K562 (cell line): ENCODE results near the gene PDLIM4. TPM values are rescaled to one million over a fixed set of nuclear protein-coding genes. Genes with fewer than 3 reads are reported as not detected.

Experiments
- ATF4 ChIP-seq: fragments of 450-650 bp; formaldehyde crosslinking; IDR thresholded peaks from 2 replicates; pipeline ENCODE4 v1.4.0; 2022; ENCODE audit warnings: mild to moderate bottlenecking, moderate library complexity
- CC2D1A ChIP-seq: fragments of 450-650 bp; IDR thresholded peaks from 2 replicates; pipeline ENCODE4 v1.6.1; 2017; ENCODE audit warnings: mild to moderate bottlenecking
- CGGBP1 ChIP-seq: fragments of 250-450 bp; sonication (Bioruptor Pico); IDR thresholded peaks from 2 replicates; pipeline ENCODE4 v1.9.0; 2021; ENCODE audit warnings: mild to moderate bottlenecking
- ESRRB ChIP-seq: fragments of 250-450 bp; sonication (Bioruptor Pico); IDR thresholded peaks from 2 replicates; pipeline ENCODE4 v1.5.0; 2020; ENCODE audit warnings: mild to moderate bottlenecking, moderate library complexity, borderline replicate concordance
- FOSL1 ChIP-seq: fragments of 200-800 bp; sonication (Bioruptor generic); conservative IDR thresholded peaks from 2 replicates; pipeline ENCODE4 v1.6.1; 2016; ENCODE audit warnings: missing genetic modification characterization, missing compliant biosample characterization
- FOXK1 ChIP-seq: sonication (generic); formaldehyde crosslinking; IDR thresholded peaks from 2 replicates; pipeline ENCODE4 v1.8.0; 2022; ENCODE audit warnings: missing genetic modification reagents, mild to moderate bottlenecking, borderline replicate concordance
- FOXO4 ChIP-seq: fragments of 450-650 bp; formaldehyde crosslinking; IDR thresholded peaks from 2 replicates; pipeline ENCODE4 v1.4.0; 2020; ENCODE audit warnings: mild to moderate bottlenecking, moderate library complexity
- GTF2F1 ChIP-seq: IDR thresholded peaks from 2 replicates; pipeline ENCODE4 v1.6.1; 2011; ENCODE audit warnings: low read depth, low read length, improper control_type of control experiment
- HDAC1 ChIP-seq, 2 experiments: fragments of 450-650 bp; IDR thresholded peaks; 2 replicates each; pipeline ENCODE4 v1.6.1; 2016 to 2017; ENCODE audit warnings: inconsistent platforms in 1 of 2, mild to moderate bottlenecking in 1 of 2, moderate library complexity in 1 of 2
- HNRNPK ChIP-seq: fragments of 200-400 bp; formaldehyde crosslinking; IDR thresholded peaks from one replicate; pipeline ENCODE4 v1.6.1; 2018; ENCODE audit warnings: mild to moderate bottlenecking, low read depth, low read length; ENCODE audit not compliant: poor library complexity, severe bottlenecking
- NFE2L1 ChIP-seq: fragments of 450-650 bp; IDR thresholded peaks from 2 replicates; pipeline ENCODE4 v1.6.1; 2016; ENCODE audit warnings: missing genetic modification characterization, low read depth, mild to moderate bottlenecking, missing compliant biosample characterization, moderate library complexity, borderline replicate concordance
- PHB2 ChIP-seq: fragments of 450-650 bp; IDR thresholded peaks from 2 replicates; pipeline ENCODE4 v1.6.1; 2017; ENCODE audit warnings: low read depth
- POLR2G ChIP-seq: fragments of 200-400 bp; formaldehyde crosslinking; IDR thresholded peaks from 2 replicates; pipeline ENCODE4 v1.6.1; 2017; ENCODE audit warnings: low read depth, mild to moderate bottlenecking, antibody characterized with exemption, low read length, moderate library complexity
- POLR3G ChIP-seq: IDR thresholded peaks from 2 replicates; pipeline ENCODE4 v1.6.1; 2011; ENCODE audit not compliant: insufficient read length, insufficient replicate concordance; ENCODE audit errors: extremely low read depth
- PRPF4 ChIP-seq: fragments of 200-400 bp; formaldehyde crosslinking; IDR thresholded peaks from one replicate; pipeline ENCODE4 v1.6.1; 2017; ENCODE audit warnings: low read length, low read depth, mild to moderate bottlenecking; ENCODE audit not compliant: insufficient read depth, poor library complexity, severe bottlenecking
- RAD21 ChIP-seq, 2 experiments: fragments of 250-450 bp in 1 of 2; fragments of 450-650 bp in 1 of 2; sonication (Bioruptor Pico) in 1 of 2; formaldehyde crosslinking in 1 of 2; IDR thresholded peaks in 1 of 2; conservative IDR thresholded peaks in 1 of 2; 2 replicates each; pipeline versions ENCODE4 v1.4.0 to v1.8.0; 2020 to 2022; ENCODE audit warnings: mild to moderate bottlenecking in 2 of 2, moderate library complexity in 1 of 2
- SMARCA5 ChIP-seq: fragments of 450-650 bp; IDR thresholded peaks from 2 replicates; pipeline ENCODE4 v1.6.1; 2016
- U2AF2 ChIP-seq: fragments of 200-400 bp; formaldehyde crosslinking; optimal IDR thresholded peaks from 2 replicates; pipeline ENCODE3; 2017; ENCODE audit warnings: low read depth, mild to moderate bottlenecking, low read length
- ZNF146 ChIP-seq: IDR thresholded peaks from one replicate; pipeline ENCODE4 v1.6.1; 2018; ENCODE audit warnings: missing compliant biosample characterization; ENCODE audit not compliant: unreplicated experiment
- ZNF507 ChIP-seq: conservative IDR thresholded peaks from 2 replicates; pipeline ENCODE4 v1.6.1; 2017; ENCODE audit warnings: missing genetic modification characterization, missing compliant biosample characterization
- ZNF589 ChIP-seq: fragments of 200-800 bp; sonication (Bioruptor generic); IDR thresholded peaks from 2 replicates; pipeline ENCODE4 v1.6.1; 2016; ENCODE audit warnings: low read depth, missing genetic modification characterization, missing compliant biosample characterization
- ZNF695 ChIP-seq: fragments of 450-650 bp; formaldehyde crosslinking; IDR thresholded peaks from 2 replicates; pipeline ENCODE4 v1.4.0; 2020; ENCODE audit warnings: mild to moderate bottlenecking, moderate library complexity
- polyA plus RNA-seq, 8 experiments: library from polyadenylated mRNA; depleted of rRNA in 4 of 8; stranded (reverse) in 5 of 8; unstranded in 3 of 8; fragments of >200 nt; fragmentation: Nextera tagmentation in 2 of 8; fragmentation: Illumina TruSeq in 1 of 8; extraction: Ambion mirVana in 2 of 8; extraction: Trizol in 1 of 8; gene quantifications; 2 replicates each; pipeline versions ENCODE4 v1.2.1 to v1.2.3, GENCODE V29; 2011 to 2014; ENCODE audit warnings: inconsistent platforms in 1 of 8, missing spikeins in 1 of 8
- total RNA-seq, 7 experiments: library from RNA; depleted of rRNA in 6 of 7; stranded (reverse); fragments of >200 nt in 6 of 7; fragmentation: Illumina TruSeq in 2 of 7; extraction: Trizol in 2 of 7; gene quantifications; 2 replicates each; pipeline versions ENCODE4 v1.2.1 to v1.2.3, GENCODE V29; 2011 to 2021; ENCODE audit warnings: low replicate concordance in 1 of 7
- TF ChIP-seq, protein P1 (sequence below): fragments of 450-650 bp; IDR thresholded peaks from 2 replicates; pipeline ENCODE4 v1.6.1; 2017; ENCODE audit warnings: antibody characterized with exemption, mild to moderate bottlenecking

The PDLIM4 gene
- total and polyA plus RNA-seq, 9 of the 15 experiments (the other 6 are each of a cell fraction or from before 2014, with no cell fraction given) = 0.28 to 32.8 (median 13.1) TPM

- TF ChIP-seq, protein P1, sequence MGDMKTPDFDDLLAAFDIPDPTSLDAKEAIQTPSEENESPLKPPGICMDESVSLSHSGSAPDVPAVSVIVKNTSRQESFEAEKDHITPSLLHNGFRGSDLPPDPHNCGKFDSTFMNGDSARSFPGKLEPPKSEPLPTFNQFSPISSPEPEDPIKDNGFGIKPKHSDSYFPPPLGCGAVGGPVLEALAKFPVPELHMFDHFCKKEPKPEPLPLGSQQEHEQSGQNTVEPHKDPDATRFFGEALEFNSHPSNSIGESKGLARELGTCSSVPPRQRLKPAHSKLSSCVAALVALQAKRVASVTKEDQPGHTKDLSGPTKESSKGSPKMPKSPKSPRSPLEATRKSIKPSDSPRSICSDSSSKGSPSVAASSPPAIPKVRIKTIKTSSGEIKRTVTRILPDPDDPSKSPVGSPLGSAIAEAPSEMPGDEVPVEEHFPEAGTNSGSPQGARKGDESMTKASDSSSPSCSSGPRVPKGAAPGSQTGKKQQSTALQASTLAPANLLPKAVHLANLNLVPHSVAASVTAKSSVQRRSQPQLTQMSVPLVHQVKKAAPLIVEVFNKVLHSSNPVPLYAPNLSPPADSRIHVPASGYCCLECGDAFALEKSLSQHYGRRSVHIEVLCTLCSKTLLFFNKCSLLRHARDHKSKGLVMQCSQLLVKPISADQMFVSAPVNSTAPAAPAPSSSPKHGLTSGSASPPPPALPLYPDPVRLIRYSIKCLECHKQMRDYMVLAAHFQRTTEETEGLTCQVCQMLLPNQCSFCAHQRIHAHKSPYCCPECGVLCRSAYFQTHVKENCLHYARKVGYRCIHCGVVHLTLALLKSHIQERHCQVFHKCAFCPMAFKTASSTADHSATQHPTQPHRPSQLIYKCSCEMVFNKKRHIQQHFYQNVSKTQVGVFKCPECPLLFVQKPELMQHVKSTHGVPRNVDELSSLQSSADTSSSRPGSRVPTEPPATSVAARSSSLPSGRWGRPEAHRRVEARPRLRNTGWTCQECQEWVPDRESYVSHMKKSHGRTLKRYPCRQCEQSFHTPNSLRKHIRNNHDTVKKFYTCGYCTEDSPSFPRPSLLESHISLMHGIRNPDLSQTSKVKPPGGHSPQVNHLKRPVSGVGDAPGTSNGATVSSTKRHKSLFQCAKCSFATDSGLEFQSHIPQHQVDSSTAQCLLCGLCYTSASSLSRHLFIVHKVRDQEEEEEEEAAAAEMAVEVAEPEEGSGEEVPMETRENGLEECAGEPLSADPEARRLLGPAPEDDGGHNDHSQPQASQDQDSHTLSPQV = peak; percentile 63; the same call in 1 of the 2 replicates
- TF ChIP-seq HNRNPK = no peak
- no peak for TF ChIP-seq ZNF146 (CRISPR knock-in tag)
- no peak for TF ChIP-seq CGGBP1
- no peak for TF ChIP-seq GTF2F1
- TF ChIP-seq CC2D1A = 0 out of 2 replicates have a peak, but pooled peaks have one; percentile 57
- TF ChIP-seq SMARCA5 = no peak
- TF ChIP-seq PHB2 = no peak
- TF ChIP-seq FOSL1 (tag) = no peak
- no peak for TF ChIP-seq ZNF695 (CRISPR knock-in tag)
- no peak for TF ChIP-seq NFE2L1 (tag)
- peak; percentile 41 to 86 for TF ChIP-seq RAD21 (CRISPR knock-in tag; conservative IDR thresholded peaks at IDR 0.05 in 1 of 2, IDR thresholded peaks at IDR 0.05 in 1 of 2)
- no peak for TF ChIP-seq ZNF589 (CRISPR knock-in tag)
- no peak for TF ChIP-seq ATF4 (CRISPR knock-in tag)
- no peak for TF ChIP-seq ZNF507
- no peak for TF ChIP-seq U2AF2
- TF ChIP-seq HDAC1 (IDR thresholded peaks at IDR 0.05) = no peak
- peak; percentile 39; the same call in 1 of the 2 replicates for TF ChIP-seq FOXK1 (CRISPR knock-in tag)
- TF ChIP-seq POLR2G = no peak
- no peak for TF ChIP-seq ESRRB
- no peak for TF ChIP-seq FOXO4 (CRISPR knock-in tag)
- no peak for TF ChIP-seq PRPF4
- no peak for TF ChIP-seq POLR3G
Observed at GRCh38 chr5:132238169-132238744, 19.2 kb upstream of the PDLIM4 start (continued).
